ENCODE measurements around the gene NOTUM. TPM values are rescaled to one million over a fixed set of nuclear protein-coding genes. Genes with fewer than 3 reads are reported as not detected.

The NOTUM gene
- total and polyA plus RNA-seq, 10 of the 15 experiments (the other 5 are each of a cell fraction or from before 2014, with no cell fraction given): 0.04 to 0.13 TPM; not detected in 8

- TF ChIP-seq ATF7 (IDR thresholded peaks at IDR 0.05; ENCODE audit: low read depth): no peak
- TF ChIP-seq, protein P1, sequence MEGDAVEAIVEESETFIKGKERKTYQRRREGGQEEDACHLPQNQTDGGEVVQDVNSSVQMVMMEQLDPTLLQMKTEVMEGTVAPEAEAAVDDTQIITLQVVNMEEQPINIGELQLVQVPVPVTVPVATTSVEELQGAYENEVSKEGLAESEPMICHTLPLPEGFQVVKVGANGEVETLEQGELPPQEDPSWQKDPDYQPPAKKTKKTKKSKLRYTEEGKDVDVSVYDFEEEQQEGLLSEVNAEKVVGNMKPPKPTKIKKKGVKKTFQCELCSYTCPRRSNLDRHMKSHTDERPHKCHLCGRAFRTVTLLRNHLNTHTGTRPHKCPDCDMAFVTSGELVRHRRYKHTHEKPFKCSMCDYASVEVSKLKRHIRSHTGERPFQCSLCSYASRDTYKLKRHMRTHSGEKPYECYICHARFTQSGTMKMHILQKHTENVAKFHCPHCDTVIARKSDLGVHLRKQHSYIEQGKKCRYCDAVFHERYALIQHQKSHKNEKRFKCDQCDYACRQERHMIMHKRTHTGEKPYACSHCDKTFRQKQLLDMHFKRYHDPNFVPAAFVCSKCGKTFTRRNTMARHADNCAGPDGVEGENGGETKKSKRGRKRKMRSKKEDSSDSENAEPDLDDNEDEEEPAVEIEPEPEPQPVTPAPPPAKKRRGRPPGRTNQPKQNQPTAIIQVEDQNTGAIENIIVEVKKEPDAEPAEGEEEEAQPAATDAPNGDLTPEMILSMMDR (IDR thresholded peaks at IDR 0.05 in 2 of 3, conservative IDR thresholded peaks at IDR 0.05 in 1 of 3; ENCODE audit: control insufficient read depth in 2 of 3, extremely low read depth in 1 of 3, insufficient read depth in 1 of 3, low read depth in 3 of 3, low read length in 3 of 3): no peak
Observed at GRCh38 chr17:81980122-81980521, 19.1 kb upstream of the NOTUM start (continued).

DNA sequence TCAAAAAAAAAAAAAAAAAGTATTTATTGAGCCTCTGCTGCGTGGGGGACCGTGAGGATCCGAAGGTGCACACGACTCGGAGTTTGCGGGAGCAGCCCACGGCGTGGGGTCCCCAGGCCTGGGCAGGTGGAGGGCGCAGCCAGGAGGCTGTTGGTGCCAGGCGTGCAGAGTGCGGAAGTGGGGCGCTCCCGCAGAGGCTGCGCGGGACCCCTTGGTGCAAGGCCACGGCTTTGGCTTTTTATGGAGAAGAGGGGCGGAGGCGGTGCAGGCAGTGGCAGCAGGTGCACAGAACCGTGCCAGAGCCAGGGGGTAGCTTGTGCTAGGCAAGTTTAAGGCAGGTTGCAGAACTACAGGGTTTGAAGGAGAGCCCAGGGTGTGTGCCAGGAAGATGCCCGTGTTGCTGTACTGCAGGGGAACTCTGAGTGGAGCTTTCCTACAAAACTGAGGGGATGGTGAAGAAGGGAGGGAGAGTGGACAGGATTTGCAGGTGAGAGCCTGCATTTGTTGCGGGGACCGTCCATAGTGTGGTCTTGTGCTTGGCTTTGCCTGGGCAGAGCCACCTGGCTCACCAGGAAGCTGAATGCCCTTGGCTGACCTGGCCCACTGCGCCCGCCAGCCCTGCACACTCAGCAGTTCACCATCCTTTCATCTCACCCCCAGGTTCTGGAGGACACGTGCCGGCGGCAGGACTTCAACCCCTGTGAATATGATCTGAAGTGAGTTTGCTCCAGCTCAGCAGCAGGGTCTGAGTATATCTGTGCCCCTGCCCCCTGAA lies 17.7 kb upstream of the NOTUM start:
- SMC1A ChIA-PET (ENCODE audit: uncharacterized antibody, unreplicated experiment): no interaction called here
- Histone ChIP-seq H4K20me1 (ENCODE audit: control insufficient read depth, insufficient read depth) (no peaks in the 10 kb centered on the region), H3K9me3 (replicated peaks; ENCODE audit: control insufficient read depth, insufficient read depth, low read length) (no peaks in the 10 kb centered on the region), H2AFZ (ENCODE audit: control insufficient read depth, low read depth, low read length) (no peak overlapping the region), H3K9ac (ENCODE audit: control insufficient read depth, insufficient read depth, low read length) (no peak overlapping the region; the same call in 1 of the 2 replicates), H3K4me2 (ENCODE audit: control insufficient read depth, insufficient read depth) (peak overlapping the region; percentile 91), H3K4me1 (ENCODE audit: control insufficient read depth, insufficient read depth, low read length) (peaks cover 14% of the 10 kb centered on the region), H3K27me3 (replicated peaks in 1 of 2; ENCODE audit: control insufficient read depth in 2 of 2, insufficient read depth in 2 of 2, low read length in 1 of 2) (no peaks in the 10 kb centered on the region), H3K36me3 (ENCODE audit: control insufficient read depth in 2 of 2, insufficient read depth in 2 of 2, low read length in 1 of 2) (no peaks in the 10 kb centered on the region; a peak in 1 of 4 replicates), H3K79me2 (ENCODE audit: control insufficient read depth, insufficient read depth, low read length) (no peaks in the 10 kb centered on the region; the same call in 1 of the 2 replicates), H3K4me3 (peak overlapping the region; percentile 87), H3K27ac (ENCODE audit: control insufficient read depth, insufficient read depth) (no peak overlapping the region)
- CTCF ChIA-PET: no interaction called here
- POLR2A ChIA-PET: no interaction called here
- FAIRE-seq (no peak), ATAC-seq (no peak), DNase-seq (ENCODE audit: low read depth, low spot score) (no peak)
- BruUV-seq (replicated peaks): TSS peak; percentile 52
- TF ChIP-seq TAF1 (IDR thresholded peaks at IDR 0.05; ENCODE audit: borderline replicate concordance, low read depth, low read length) (no peak), POLR2A (IDR thresholded peaks at IDR 0.05; ENCODE audit: low read depth, low read length) (peak; percentile 21; the same call in 1 of the 2 replicates)
- in situ Hi-C loops (cut with MboI): no loop called here
- WGBS (ENCODE audit: insufficient coverage, insufficient replicate concordance, low lambda C conversion rate, missing lambda C conversion rate): 92% methylated on average over 27 of the region's 27 CpGs
- RAD21 ChIA-PET (ENCODE audit: unreplicated experiment): interaction anchor here (1.6 kb wide), 1 partner anchor 19 kb away, joined by 4 read pairs; no protein-coding TSS in a partner anchor
- intact Hi-C loops (cut with micrococcal nuclease; ENCODE audit: unreplicated experiment): no loop called here
